MCF 10A (cell line): ENCODE data around the gene LCT. TPM values are rescaled to one million over a fixed set of nuclear protein-coding genes. Genes with fewer than 3 reads are reported as not detected.

ENCODE experiments used
- BruUV-seq: library from RNA; stranded (reverse); fragments of 400-500 nt; replicated peaks from 2 replicates; lab custom pipeline; 2021; lab: Mats Ljungman, UMichigan
- CTCF ChIA-PET: fragments of 300-600 bp; sonication (Branson Sonifier 250); formaldehyde crosslinking; extraction: SDS; loops from one replicate; lab custom pipeline; 2021; ENCODE audit warnings: antibody characterized with exemption, inconsistent platforms; lab: Yijun Ruan, JAX
- POLR2A ChIA-PET: fragments of 300-600, 350-650 bp; sonication (Branson Sonifier 250); formaldehyde crosslinking; extraction: SDS; loops from one replicate; lab custom pipeline; 2020; ENCODE audit warnings: antibody characterized with exemption, inconsistent platforms; lab: Yijun Ruan, JAX
- DNase-seq: peaks from one replicate; pipeline ENCODE4 v3.0.0-alpha.2; 2018; ENCODE audit not compliant: unreplicated experiment
- H3K27ac Mint-ChIP-seq: one replicate; pipeline ENCODE4 v1.8.0; 2022; ENCODE audit warnings: mild to moderate bottlenecking, low read depth, mixed read lengths; ENCODE audit not compliant: unreplicated experiment
- H3K27me3 Mint-ChIP-seq: one replicate; pipeline ENCODE4 v1.8.0; 2022; ENCODE audit warnings: mixed read lengths; ENCODE audit not compliant: insufficient read depth, unreplicated experiment
- H3K36me3 Mint-ChIP-seq: one replicate; pipeline ENCODE4 v1.8.0; 2022; ENCODE audit warnings: mild to moderate bottlenecking, moderate library complexity, mixed read lengths; ENCODE audit not compliant: insufficient read depth, unreplicated experiment
- H3K4me1 Mint-ChIP-seq: one replicate; pipeline ENCODE4 v1.8.0; 2022; ENCODE audit warnings: mixed read lengths; ENCODE audit not compliant: insufficient read depth, unreplicated experiment
- H3K4me3 Mint-ChIP-seq: one replicate; pipeline ENCODE4 v1.8.0; 2022; ENCODE audit warnings: mild to moderate bottlenecking, moderate library complexity, mixed read lengths; ENCODE audit not compliant: unreplicated experiment
- H3K9me3 Mint-ChIP-seq: one replicate; pipeline ENCODE4 v1.8.0; 2022; ENCODE audit warnings: mixed read lengths; ENCODE audit not compliant: unreplicated experiment
- CTCF ChIP-seq: fragments of 200-600 bp; IDR thresholded peaks from one replicate; pipeline ENCODE4 v1.8.0; 2022; ENCODE audit warnings: antibody characterized with exemption, mild to moderate bottlenecking; ENCODE audit not compliant: unreplicated experiment
- intact Hi-C: fragments of 100-400 bp; cut with micrococcal nuclease; formaldehyde crosslinking; loops from 2 replicates; pipeline ENCODE4 v1.14.1; 2022
- total RNA-seq: library from RNA; stranded (reverse); gene quantifications from 2 replicates; pipeline ENCODE4 v1.2.3, GENCODE V29; 2022

Gene LCT
- total RNA-seq, 1 experiment from 2014 or later, result not detected

GRCh38 chr2:135822855-135823254 lies 14.1 kb downstream of the LCT start:
- no peak overlapping the region for H3K4me3 Mint-ChIP-seq
- ChIA-PET CTCF (interaction anchor here (1.2 to 2.0 kb wide), 2 partner anchors 9 to 25 kb away, joined by 3 to 4 read pairs; no protein-coding TSS in a partner anchor), POLR2A (no interaction called here)
- no peaks in the 10 kb centered on the region for H3K4me1 Mint-ChIP-seq
- H3K27me3 Mint-ChIP-seq, result no peaks in the 10 kb centered on the region
- H3K27ac Mint-ChIP-seq, result no peak overlapping the region
- no TSS peak for BruUV-seq
- no peaks in the 10 kb centered on the region for H3K9me3 Mint-ChIP-seq
- no peak for TF ChIP-seq CTCF
- H3K36me3 Mint-ChIP-seq, result no peaks in the 10 kb centered on the region
- intact Hi-C loops, result no loop called here
- no peak for DNase-seq

GRCh38 chr2:135821190-135821589 lies 15.8 kb downstream of the LCT start:
- DNase-seq, result no peak
- Mint-ChIP-seq H3K4me1 (no peaks in the 10 kb centered on the region), H3K4me3 (no peak overlapping the region), H3K36me3 (no peaks in the 10 kb centered on the region), H3K9me3 (no peaks in the 10 kb centered on the region), H3K27me3 (no peaks in the 10 kb centered on the region), H3K27ac (no peak overlapping the region)
- ChIA-PET POLR2A (interaction anchor here (1.1 kb wide), 1 partner anchor 78 kb away, joined by 4 read pairs; no protein-coding TSS in a partner anchor), CTCF (interaction anchor here (1.1 to 1.2 kb wide), 2 partner anchors 19 to 563 kb away, joined by 3 read pairs; no protein-coding TSS in a partner anchor)
- BruUV-seq, result no TSS peak
- no peak for TF ChIP-seq CTCF
- intact Hi-C loops, result no loop called here

- CTCF ChIA-PET, result interaction anchor here (1.2 to 1.3 kb wide), 2 partner anchors 18 to 23 kb away, joined by 3 read pairs; no protein-coding TSS in a partner anchor
- Mint-ChIP-seq H3K4me3 (no peak overlapping the region), H3K27me3 (no peaks in the 10 kb centered on the region), H3K27ac (no peak overlapping the region), H3K36me3 (no peaks in the 10 kb centered on the region), H3K4me1 (no peaks in the 10 kb centered on the region), H3K9me3 (no peaks in the 10 kb centered on the region)
- no peak for TF ChIP-seq CTCF
- POLR2A ChIA-PET, result no interaction called here
- DNase-seq, result no peak
- intact Hi-C loops, result no loop called here
- no TSS peak for BruUV-seq
Measured at GRCh38 chr2:135820003-135820618, 16.9 kb downstream of the LCT start.

- H3K36me3 Mint-ChIP-seq, result no peaks in the 10 kb centered on the region
- intact Hi-C loops, result loop anchor here (5.0 kb wide), 1 partner anchor 558 kb away; no protein-coding TSS in a partner anchor
- H3K27me3 Mint-ChIP-seq, result no peaks in the 10 kb centered on the region
- peak; percentile 13 for TF ChIP-seq CTCF
- no peak overlapping the region for H3K27ac Mint-ChIP-seq
- peak; percentile 38 for DNase-seq
- ChIA-PET CTCF (interaction anchor here (0.6 to 1.1 kb wide), 2 partner anchors 566 to 671 kb away, joined by 3 read pairs; no protein-coding TSS in a partner anchor), POLR2A (no interaction called here)
- no TSS peak for BruUV-seq
- no peaks in the 10 kb centered on the region for H3K9me3 Mint-ChIP-seq
- H3K4me1 Mint-ChIP-seq, result no peaks in the 10 kb centered on the region
- no peak overlapping the region for H3K4me3 Mint-ChIP-seq
Measured at GRCh38 chr2:135818937-135819610, 17.9 kb downstream of the LCT start.
